Activated naive CD4-positive, alpha-beta T cell treated with anti-CD3 and anti-CD28 coated beads, Interleukin-2, amount 50 U/mL, for 24 hours (primary cell): ENCODE measurements around the gene C11orf54.

Experiments used
- H3K27ac Mint-ChIP-seq: one replicate; pipeline ENCODE4 v1.8.0; 2021; ENCODE audit warnings: mild to moderate bottlenecking, mixed read lengths
- H3K27me3 Mint-ChIP-seq: one replicate; pipeline ENCODE4 v1.8.0; 2021; ENCODE audit warnings: mixed read lengths
- H3K36me3 Mint-ChIP-seq: one replicate; pipeline ENCODE4 v1.8.0; 2021; ENCODE audit warnings: mixed read lengths
- H3K4me1 Mint-ChIP-seq: one replicate; pipeline ENCODE4 v1.8.0; 2021; ENCODE audit warnings: mixed read lengths
- H3K4me3 Mint-ChIP-seq: one replicate; pipeline ENCODE4 v1.8.0; 2021; ENCODE audit warnings: mild to moderate bottlenecking, mixed read lengths
- H3K9me3 Mint-ChIP-seq: one replicate; pipeline ENCODE4 v1.8.0; 2021; ENCODE audit warnings: mixed read lengths

The C11orf54 gene

DNA sequence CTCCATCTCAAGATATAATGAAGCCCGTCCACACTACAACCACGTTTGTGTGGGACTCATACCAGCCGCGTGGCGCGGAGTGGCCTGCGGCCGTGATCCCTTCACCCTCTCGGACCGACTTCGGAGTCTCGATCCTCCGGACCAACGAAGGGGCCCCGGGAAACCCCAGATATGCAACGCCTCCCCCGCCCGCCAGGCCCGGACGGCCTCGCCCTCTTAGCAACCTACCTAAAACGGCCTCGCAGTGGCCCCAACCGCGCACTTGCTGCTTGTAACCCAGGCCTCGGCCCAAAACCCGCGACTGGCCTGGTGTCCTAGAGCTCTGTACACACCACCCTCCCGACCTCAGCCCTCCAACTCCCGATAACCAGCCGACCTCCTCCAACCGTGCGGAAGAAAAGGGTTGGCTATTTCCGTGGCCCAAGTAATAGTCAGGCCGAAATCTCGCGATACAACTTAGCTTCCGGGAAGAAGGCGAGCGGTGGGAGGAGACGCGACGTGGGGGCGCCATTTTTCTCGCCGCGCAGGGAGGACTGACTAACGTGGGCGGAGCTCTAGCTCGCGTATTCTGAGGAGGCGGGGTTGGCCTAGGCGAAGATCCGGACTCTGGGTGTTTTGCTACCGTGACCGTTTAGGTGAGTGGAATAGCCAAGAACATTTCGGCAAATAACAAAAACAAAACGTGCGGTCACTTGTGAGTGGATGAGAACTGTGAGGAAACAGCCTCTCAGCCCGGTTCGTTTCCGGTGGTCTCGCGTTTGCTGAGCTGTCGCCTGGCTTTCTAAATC lies at the start of gene C11orf54, which contains the start of gene TAF1D:
C11orf54 (plus strand) TSS at position 579 of the 788 bp plus-strand sequence. CDS start 5,722 bp downstream, outside the sequence.
TAF1D (minus strand) TSS at position 402 of the 788 bp plus-strand sequence. CDS start 2,191 bp downstream, outside the sequence.
- no peaks in the 10 kb centered on the region for H3K9me3 Mint-ChIP-seq
- peak within 1 kb of the TSS; percentile 99 for H3K27ac Mint-ChIP-seq
- H3K27me3 Mint-ChIP-seq = no peaks in the 10 kb centered on the region
- H3K36me3 Mint-ChIP-seq = peaks cover 46% of the 10 kb centered on the region
- peaks cover 55% of the 10 kb centered on the region for H3K4me1 Mint-ChIP-seq
- peak within 1 kb of the TSS; percentile 99 for H3K4me3 Mint-ChIP-seq

DNA sequence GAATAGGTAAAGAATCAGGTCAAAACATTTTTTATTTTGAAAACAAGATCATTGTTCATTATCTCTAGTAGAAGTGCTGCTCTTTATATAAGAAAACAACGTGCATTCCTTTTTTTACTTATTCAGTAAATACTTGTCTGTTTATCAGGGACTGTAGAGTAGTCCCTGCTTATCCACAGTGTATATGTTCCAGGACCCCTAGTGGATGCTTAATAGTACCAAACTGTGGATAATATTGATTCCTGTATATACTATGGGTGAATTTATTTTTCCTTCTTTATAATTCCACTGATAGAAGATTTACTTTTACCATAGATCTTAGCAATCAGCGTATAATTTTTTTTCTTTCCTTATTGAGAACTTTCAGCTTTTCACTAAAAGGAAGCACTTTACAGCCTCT lies 47.4 kb upstream of the C11orf54 start:
- Mint-ChIP-seq H3K27me3 (no peaks in the 10 kb centered on the region), H3K4me3 (no peak overlapping the region), H3K36me3 (peaks cover 42% of the 10 kb centered on the region), H3K9me3 (no peaks in the 10 kb centered on the region), H3K4me1 (no peaks in the 10 kb centered on the region), H3K27ac (no peak overlapping the region)

DNA sequence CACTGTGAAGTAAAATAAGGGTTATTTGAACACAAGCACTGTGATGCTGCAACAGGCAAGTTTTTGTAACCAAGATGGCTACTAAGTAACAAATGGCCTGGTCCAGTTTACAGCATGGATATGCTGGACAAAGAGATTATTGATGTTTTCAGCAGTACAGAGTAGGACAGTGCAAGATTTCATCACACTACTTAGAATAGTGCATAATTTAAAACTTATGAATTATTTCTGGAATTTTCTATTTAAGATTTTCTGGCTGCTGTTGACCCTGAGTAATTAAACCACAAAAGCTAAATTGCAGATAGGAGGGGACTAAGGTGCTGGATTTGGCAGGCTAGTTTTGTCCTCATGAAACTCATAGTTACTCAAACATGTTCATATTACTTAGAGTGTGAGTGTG lies 46.9 kb upstream of the C11orf54 start:
- no peaks in the 10 kb centered on the region for H3K4me1 Mint-ChIP-seq
- H3K4me3 Mint-ChIP-seq = no peak overlapping the region
- no peaks in the 10 kb centered on the region for H3K27me3 Mint-ChIP-seq
- no peaks in the 10 kb centered on the region for H3K9me3 Mint-ChIP-seq
- no peak overlapping the region for H3K27ac Mint-ChIP-seq
- H3K36me3 Mint-ChIP-seq = peaks cover 42% of the 10 kb centered on the region

DNA sequence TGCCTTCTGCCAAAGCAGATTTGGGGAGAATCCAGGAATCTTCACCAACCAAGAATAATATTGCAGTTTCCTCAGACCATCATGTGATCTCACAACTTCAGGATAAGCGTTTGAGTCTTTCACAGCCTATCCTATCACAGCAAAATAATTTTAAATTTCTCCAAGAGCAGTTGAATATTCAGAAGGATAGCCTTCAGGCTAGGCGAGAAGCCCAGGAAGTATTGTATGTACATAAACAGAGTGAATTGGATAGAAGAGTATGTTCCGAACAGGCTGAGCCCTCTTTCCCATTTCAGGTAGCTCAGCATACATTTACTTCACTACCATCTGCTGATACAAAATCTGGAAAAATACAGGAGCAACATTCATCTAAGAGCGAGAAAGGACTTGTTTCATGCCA lies 43.9 kb upstream of the C11orf54 start:
- peaks cover 42% of the 10 kb centered on the region for H3K36me3 Mint-ChIP-seq
- no peaks in the 10 kb centered on the region for H3K9me3 Mint-ChIP-seq
- H3K4me1 Mint-ChIP-seq = no peaks in the 10 kb centered on the region
- no peaks in the 10 kb centered on the region for H3K27me3 Mint-ChIP-seq
- no peak overlapping the region for H3K4me3 Mint-ChIP-seq
- no peak overlapping the region for H3K27ac Mint-ChIP-seq

DNA sequence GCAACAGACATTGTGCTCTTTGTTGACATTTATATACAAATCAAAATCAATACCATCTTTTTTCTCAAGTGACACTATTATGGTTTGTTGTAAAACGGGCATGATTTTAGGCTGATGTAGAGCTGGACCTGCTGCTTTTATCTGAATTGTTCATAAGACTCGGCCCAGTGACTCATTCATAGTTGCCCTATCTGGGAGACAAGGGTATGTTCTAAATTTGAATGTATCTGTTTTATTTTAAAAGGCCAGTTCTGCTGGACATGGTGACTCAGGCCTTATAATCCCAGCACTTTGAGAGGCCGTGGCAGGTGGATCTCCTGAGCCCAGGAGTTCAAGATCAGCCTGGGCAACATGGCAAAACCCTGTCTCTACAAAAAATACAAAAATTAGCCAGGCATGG lies 40.6 kb upstream of the C11orf54 start:
- Mint-ChIP-seq H3K27ac (no peak overlapping the region), H3K27me3 (no peaks in the 10 kb centered on the region), H3K9me3 (no peaks in the 10 kb centered on the region), H3K4me3 (no peak overlapping the region), H3K36me3 (peaks cover 51% of the 10 kb centered on the region), H3K4me1 (no peaks in the 10 kb centered on the region)

DNA sequence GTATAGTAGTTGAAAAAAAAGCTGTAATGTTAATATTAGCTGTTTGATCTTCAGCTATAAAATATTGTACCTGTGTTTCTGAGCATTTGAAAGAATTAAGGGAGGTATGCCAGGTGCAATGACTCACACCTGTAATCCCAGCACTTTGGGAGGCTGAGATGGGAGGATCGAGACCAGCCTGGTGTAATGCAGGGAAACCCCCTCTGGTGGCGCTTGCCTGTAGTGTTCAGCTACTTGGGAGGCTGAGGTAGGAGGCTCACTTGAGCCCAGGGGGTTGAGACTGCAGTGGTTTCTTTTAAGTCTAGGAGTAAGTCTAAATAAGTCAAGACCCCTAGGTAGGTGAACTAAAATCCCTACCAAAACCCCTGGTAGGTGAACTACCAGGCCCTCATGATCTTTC lies 37.2 kb upstream of the C11orf54 start:
- H3K4me1 Mint-ChIP-seq = no peaks in the 10 kb centered on the region
- peaks cover 44% of the 10 kb centered on the region for H3K36me3 Mint-ChIP-seq
- H3K4me3 Mint-ChIP-seq = no peak overlapping the region
- H3K9me3 Mint-ChIP-seq = peaks cover 13% of the 10 kb centered on the region
- no peak overlapping the region for H3K27ac Mint-ChIP-seq
- no peaks in the 10 kb centered on the region for H3K27me3 Mint-ChIP-seq

DNA sequence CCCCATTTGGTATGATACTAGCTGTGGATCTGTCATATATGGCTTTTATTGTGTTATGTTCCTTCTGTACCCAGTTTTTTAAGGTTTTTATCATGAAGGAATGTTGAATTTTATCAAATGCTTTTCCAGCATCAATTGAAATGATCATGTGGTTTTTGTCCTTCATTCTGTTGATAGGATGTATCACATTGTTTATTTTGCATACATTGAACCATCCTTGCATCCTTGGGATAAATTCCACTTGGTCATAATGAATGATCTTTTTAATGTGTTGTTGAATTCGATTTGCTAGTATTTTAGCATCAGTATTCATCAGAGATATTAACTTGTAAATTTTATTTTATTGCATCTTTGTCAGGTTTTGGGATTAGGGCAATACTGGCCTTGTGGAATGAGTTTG lies 31.2 kb upstream of the C11orf54 start:
- Mint-ChIP-seq H3K27me3 (no peaks in the 10 kb centered on the region), H3K27ac (no peak overlapping the region), H3K4me3 (no peak overlapping the region), H3K36me3 (peaks cover 69% of the 10 kb centered on the region), H3K4me1 (peaks cover 7% of the 10 kb centered on the region), H3K9me3 (peaks cover 32% of the 10 kb centered on the region)

DNA sequence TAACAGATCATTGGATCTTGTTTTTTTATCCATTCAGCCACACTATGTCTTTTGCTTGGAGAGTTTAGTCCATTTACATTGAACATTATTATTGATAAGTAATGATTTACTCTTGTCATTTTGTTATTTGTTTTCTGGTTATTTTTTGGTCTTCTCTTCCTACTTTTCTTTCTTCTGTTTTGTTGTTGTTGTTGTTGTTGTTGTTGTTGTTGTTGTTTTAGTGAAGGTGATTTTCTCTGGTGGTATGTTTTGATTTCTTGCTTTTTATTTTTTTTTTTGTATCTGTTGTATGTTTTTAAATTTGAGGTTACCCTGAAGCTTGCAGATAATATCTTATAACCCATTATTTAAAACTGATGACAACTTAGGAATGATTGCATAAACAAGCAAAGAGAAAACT lies 28.8 kb upstream of the C11orf54 start:
- peaks cover 76% of the 10 kb centered on the region for H3K36me3 Mint-ChIP-seq
- H3K27ac Mint-ChIP-seq = no peak overlapping the region
- peaks cover 14% of the 10 kb centered on the region for H3K4me1 Mint-ChIP-seq

DNA sequence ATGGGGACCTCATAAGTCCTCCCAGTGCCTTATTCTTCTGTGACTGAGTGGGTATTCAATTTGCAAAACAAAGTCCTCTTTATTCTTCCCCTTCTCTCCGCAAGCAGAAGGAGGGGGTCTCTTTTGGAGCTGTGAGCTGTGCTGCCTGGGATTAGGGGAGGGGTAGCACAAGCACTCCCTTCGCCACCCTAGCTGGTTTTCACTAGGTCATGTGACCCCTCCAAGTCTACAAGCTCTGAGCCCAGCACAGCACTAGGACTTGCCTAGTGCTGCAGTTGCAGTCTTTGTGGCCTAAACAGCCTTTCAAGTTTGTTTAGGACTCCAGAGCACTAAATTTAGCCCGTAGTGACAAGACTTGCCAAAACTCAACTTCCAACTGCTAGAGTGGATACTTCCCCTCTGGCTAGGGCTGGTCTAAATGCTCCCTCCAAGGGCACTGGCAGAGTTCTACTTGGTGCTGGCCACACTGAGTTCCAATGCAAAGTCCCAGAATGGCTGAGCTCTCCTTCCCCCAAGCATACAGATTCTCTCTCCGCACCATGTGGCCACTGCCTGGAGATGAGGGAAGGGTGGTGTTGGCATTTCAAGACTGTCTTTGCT lies 25.6 kb upstream of the C11orf54 start:
- H3K9me3 Mint-ChIP-seq = peaks cover 4% of the 10 kb centered on the region
- H3K27me3 Mint-ChIP-seq = no peaks in the 10 kb centered on the region
- H3K36me3 Mint-ChIP-seq = peaks cover 47% of the 10 kb centered on the region
- H3K4me1 Mint-ChIP-seq = peaks cover 30% of the 10 kb centered on the region
- no peak overlapping the region for H3K4me3 Mint-ChIP-seq
- no peak overlapping the region for H3K27ac Mint-ChIP-seq

More for the DNA sequence above, 28.8 kb upstream of the C11orf54 start:
- no peak overlapping the region for H3K4me3 Mint-ChIP-seq
- H3K27me3 Mint-ChIP-seq = no peaks in the 10 kb centered on the region
- peaks cover 32% of the 10 kb centered on the region for H3K9me3 Mint-ChIP-seq

DNA sequence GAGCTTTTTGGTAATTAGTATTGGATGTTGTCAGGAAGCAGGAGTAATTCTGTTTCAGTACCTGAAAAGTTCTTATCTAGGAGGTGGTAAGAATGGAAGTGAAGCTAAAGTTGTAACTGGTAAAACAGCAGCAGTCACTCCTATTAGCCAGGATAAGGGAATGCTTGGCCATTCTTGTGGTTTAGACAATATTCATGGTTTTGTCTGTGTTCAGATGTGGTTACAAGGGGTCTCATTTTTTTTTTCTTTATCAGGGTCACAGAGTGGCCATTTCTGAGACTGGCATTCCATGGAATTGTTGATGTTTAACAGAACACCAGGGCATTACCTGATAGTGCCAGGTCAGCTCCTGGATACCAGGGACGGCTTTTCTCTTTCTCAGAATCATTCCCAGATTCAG lies 24.0 kb upstream of the C11orf54 start:
- H3K27me3 Mint-ChIP-seq = no peaks in the 10 kb centered on the region
- no peaks in the 10 kb centered on the region for H3K9me3 Mint-ChIP-seq
- no peak overlapping the region for H3K4me3 Mint-ChIP-seq
- peaks cover 42% of the 10 kb centered on the region for H3K36me3 Mint-ChIP-seq
- H3K27ac Mint-ChIP-seq = peak overlapping the region; percentile 85
- peaks cover 29% of the 10 kb centered on the region for H3K4me1 Mint-ChIP-seq

DNA sequence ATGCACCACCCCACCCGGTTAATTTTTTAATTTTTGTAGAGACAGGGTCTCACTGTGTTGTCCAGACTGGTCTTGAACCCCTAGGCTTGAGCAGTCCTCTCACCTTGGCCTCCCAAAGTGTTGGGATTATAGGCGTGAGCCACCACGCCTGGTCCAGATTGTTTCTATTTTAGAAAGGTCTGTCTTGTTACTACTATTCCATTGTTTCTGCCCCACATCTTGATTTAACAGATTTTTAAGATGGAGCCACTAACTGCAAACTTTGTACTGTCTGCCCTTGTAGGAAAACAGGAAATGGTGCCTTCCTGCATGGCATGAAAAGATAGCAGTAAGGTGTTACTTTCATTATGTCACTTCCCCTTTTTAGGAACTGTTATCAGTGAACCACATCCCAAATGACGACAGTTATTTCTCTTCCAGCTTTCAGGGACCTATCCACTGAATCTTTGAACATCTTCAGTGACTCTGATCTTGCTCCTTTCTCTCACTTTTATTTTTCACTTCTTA lies 23.4 kb upstream of the C11orf54 start:
- Mint-ChIP-seq H3K27me3 (no peaks in the 10 kb centered on the region), H3K4me3 (peak overlapping the region; percentile 3), H3K4me1 (peaks cover 23% of the 10 kb centered on the region), H3K36me3 (peaks cover 35% of the 10 kb centered on the region), H3K27ac (peak overlapping the region; percentile 33), H3K9me3 (no peaks in the 10 kb centered on the region)

DNA sequence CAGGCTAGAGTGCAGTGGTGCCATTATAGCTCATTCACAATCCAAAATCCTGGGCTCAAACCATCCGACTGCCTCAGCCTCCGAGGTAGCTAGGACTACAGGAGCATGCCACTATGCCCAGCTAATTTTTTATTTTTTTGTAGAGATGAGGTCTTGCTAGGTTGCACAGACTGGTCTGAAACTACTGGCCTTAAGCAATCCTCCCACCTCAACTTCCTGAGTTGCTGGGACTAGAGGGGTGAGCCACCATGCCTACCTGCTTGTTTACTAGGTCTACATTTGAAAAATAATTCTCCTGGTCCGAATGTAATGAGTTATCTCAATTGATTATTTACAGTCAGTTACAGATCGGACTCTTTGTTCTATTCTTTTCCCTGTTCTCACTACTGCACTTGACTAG lies 22.2 kb upstream of the C11orf54 start:
- H3K4me3 Mint-ChIP-seq = no peak overlapping the region
- H3K4me1 Mint-ChIP-seq = peaks cover 23% of the 10 kb centered on the region
- no peak overlapping the region for H3K27ac Mint-ChIP-seq
- no peaks in the 10 kb centered on the region for H3K9me3 Mint-ChIP-seq
- H3K27me3 Mint-ChIP-seq = no peaks in the 10 kb centered on the region
- peaks cover 27% of the 10 kb centered on the region for H3K36me3 Mint-ChIP-seq

DNA sequence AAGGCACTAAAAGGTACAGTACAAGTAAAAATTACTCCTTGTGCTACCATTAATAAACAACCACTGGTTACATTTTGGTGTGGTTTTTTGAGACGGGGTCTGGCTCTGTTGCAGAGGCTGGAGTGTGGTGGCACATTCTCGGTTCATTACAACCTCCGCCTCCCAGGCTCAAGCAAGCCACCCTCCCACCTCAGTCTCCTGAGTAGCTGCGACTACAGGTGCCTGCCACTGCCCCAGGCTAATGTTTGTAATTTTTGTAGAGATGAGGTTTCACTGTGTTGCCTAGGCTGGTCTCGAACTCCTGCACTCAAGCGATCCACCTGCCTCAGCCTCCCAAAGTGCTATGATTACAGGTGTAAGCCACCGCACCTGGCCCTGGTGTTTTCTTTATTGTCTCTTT lies 20.9 kb upstream of the C11orf54 start:
- no peak overlapping the region for H3K4me3 Mint-ChIP-seq
- no peak overlapping the region for H3K27ac Mint-ChIP-seq
- peaks cover 23% of the 10 kb centered on the region for H3K4me1 Mint-ChIP-seq
- H3K36me3 Mint-ChIP-seq = peaks cover 22% of the 10 kb centered on the region
- H3K9me3 Mint-ChIP-seq = no peaks in the 10 kb centered on the region
- H3K27me3 Mint-ChIP-seq = no peaks in the 10 kb centered on the region

DNA sequence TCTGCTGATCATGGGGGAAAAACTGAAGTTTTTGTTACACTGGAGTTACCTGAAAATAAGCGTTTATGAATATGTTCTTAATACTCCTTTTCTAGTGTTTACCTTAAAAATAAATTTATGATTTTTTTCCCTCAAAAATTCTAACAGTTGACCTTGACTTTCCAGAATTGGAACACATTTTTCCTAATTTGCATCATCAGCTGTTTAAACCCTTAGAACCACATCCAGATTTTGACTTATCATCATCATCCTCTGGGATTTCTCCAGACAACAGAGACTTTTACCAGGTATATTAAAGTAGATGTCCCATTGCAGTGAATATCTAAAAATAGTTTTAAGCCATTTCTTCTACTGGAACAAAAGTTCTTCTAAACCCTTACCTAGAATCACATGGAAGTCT lies 17.4 kb upstream of the C11orf54 start:
- Mint-ChIP-seq H3K4me3 (no peak overlapping the region), H3K27ac (no peak overlapping the region), H3K36me3 (peaks cover 19% of the 10 kb centered on the region), H3K27me3 (no peaks in the 10 kb centered on the region), H3K9me3 (no peaks in the 10 kb centered on the region), H3K4me1 (peaks cover 4% of the 10 kb centered on the region)

DNA sequence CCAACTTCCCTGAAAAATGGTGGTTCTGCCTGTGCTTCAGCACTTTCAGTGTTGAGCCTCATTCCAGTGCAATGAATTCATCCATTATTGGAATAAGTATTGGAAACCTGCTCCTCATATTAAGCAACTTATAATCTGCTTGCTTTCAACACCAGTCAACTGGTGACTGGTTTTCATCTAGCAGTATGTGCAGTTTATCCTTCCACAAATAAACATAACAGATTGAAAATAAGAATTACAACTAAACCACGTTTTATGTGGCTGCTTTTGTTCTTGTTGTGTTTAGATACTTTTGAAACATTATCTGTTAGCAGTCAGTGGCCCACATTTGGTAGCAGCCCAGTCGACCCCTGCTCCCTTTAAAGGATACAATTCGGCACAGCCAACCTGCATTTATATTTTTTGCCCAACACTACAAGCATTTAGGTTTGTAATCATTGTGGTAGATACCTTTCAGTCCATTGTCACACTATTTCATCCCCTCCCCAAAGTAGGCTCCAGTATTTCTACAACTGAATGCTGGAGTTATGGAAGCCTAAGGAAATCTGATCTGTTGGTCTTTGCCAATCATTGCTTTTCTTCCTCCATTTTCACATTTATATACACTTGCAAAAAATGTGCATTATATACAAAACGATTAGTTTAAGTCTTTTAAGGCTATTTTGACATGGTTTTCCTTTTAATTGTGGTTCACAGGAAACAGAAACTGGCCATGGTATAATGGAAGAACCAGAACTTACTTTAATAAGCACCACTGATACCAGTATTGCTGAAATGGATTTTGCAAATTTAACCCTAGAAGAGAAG lies 13.3 kb upstream of the C11orf54 start:
- H3K27me3 Mint-ChIP-seq = no peaks in the 10 kb centered on the region
- peak overlapping the region; percentile 37 for H3K27ac Mint-ChIP-seq
- H3K4me3 Mint-ChIP-seq = no peak overlapping the region
- H3K4me1 Mint-ChIP-seq = peaks cover 10% of the 10 kb centered on the region
- H3K9me3 Mint-ChIP-seq = no peaks in the 10 kb centered on the region
- H3K36me3 Mint-ChIP-seq = peaks cover 23% of the 10 kb centered on the region

DNA sequence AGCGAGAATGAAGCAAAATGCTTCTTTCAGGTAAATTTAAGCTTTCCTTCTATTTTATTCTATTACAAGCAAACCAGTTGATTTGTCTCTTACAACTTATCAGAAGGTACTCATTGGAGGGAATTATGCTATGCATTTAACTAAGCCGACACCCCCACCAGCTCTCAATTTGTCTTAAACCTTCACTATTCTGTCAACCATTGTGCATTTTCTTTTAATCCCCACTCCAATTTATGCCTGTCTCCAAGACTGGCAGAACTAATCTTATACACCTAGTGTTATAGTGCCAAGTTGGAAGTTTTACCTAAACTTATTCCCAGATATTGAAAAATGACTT lies 12.7 kb upstream of the C11orf54 start:
- Mint-ChIP-seq H3K27ac (peak overlapping the region; percentile 69), H3K36me3 (peaks cover 24% of the 10 kb centered on the region), H3K9me3 (no peaks in the 10 kb centered on the region)

More for the DNA sequence above, 12.7 kb upstream of the C11orf54 start:
- H3K4me3 Mint-ChIP-seq = no peak overlapping the region
- H3K27me3 Mint-ChIP-seq = no peaks in the 10 kb centered on the region
- H3K4me1 Mint-ChIP-seq = peaks cover 15% of the 10 kb centered on the region
